H1 (cell line): ENCODE results near the gene DYNC2I2.

ENCODE experiments used
- CHD2 ChIP-seq: IDR thresholded peaks from 2 replicates; pipeline ENCODE4 v1.6.1; 2012; ENCODE audit warnings: low read length, improper control_type of control experiment
- CTCF ChIP-seq, 3 experiments: IDR thresholded peaks; 1 replicate in 2 of 3; 2 replicates in 1 of 3; pipeline versions ENCODE4 v1.5.1 to v1.6.1; 2011; ENCODE audit warnings: low read length in 3 of 3, mild to moderate bottlenecking in 3 of 3, inconsistent platforms in 2 of 3, low read depth in 1 of 3, moderate library complexity in 1 of 3; ENCODE audit not compliant: insufficient read depth in 1 of 3; ENCODE audit errors: control extremely low read depth in 1 of 3
- JUND ChIP-seq: IDR thresholded peaks from 2 replicates; pipeline ENCODE4 v1.6.1; 2011; ENCODE audit warnings: mild to moderate bottlenecking, improper control_type of control experiment, low read length
- MAX ChIP-seq: IDR thresholded peaks from 2 replicates; pipeline ENCODE4 v1.6.1; 2012; ENCODE audit warnings: inconsistent platforms
- POLR2A ChIP-seq, 2 experiments: IDR thresholded peaks; 1 replicate in 1 of 2; 2 replicates in 1 of 2; pipeline ENCODE4 v1.6.1; 2011; ENCODE audit warnings: low read depth in 2 of 2, low read length in 2 of 2, mild to moderate bottlenecking in 2 of 2; ENCODE audit errors: control extremely low read depth in 1 of 2
- RNF2 ChIP-seq: fragments of 200-900, 300-1000 bp; sonication (generic); IDR thresholded peaks from 2 replicates; pipeline ENCODE4 v1.7.1; 2016; ENCODE audit warnings: borderline replicate concordance, low read depth, mild to moderate bottlenecking, antibody characterized with exemption, low read length; ENCODE audit not compliant: poor library complexity, severe bottlenecking; ENCODE audit errors: missing control alignments
- RXRA ChIP-seq: IDR thresholded peaks from 2 replicates; pipeline ENCODE4 v1.6.1; 2011; ENCODE audit warnings: low read depth, mild to moderate bottlenecking, low read length, moderate library complexity; ENCODE audit not compliant: insufficient read depth
- SIN3A ChIP-seq, 2 experiments: IDR thresholded peaks in 1 of 2; conservative IDR thresholded peaks in 1 of 2; 2 replicates each; pipeline ENCODE4 v1.6.1; 2011 to 2012; ENCODE audit warnings: low read length in 2 of 2, improper control_type of control experiment in 1 of 2, low read depth in 1 of 2, mild to moderate bottlenecking in 1 of 2
- YY1 ChIP-seq: IDR thresholded peaks from 2 replicates; pipeline ENCODE4 v1.6.1; 2011; ENCODE audit warnings: low read depth, mild to moderate bottlenecking, low read length

- TF ChIP-seq CTCF (IDR thresholded peaks at IDR 0.05; ENCODE audit: control extremely low read depth in 1 of 3, insufficient read depth in 1 of 3, low read depth in 1 of 3, low read length in 3 of 3) (no peak), SIN3A (conservative IDR thresholded peaks at IDR 0.05 in 1 of 2, IDR thresholded peaks at IDR 0.05 in 1 of 2; ENCODE audit: low read depth in 1 of 2, low read length in 2 of 2) (no peak), JUND (no peak), YY1 (no peak), MAX (no peak), CHD2 (no peak), RNF2 (no peak), RXRA (no peak), POLR2A (IDR thresholded peaks at IDR 0.05; ENCODE audit: control extremely low read depth in 1 of 2, low read depth in 2 of 2, low read length in 2 of 2) (no peak)
Observed at GRCh38 chr9:128607642-128608350, 48.9 kb downstream of the DYNC2I2 start.
